ENCODE measurements around the gene ENG.

The ENG gene

GRCh38 chr9:127809002-127809539 lies 45.4 kb downstream of the ENG start:
- peak; percentile 14; the same call in 1 of the 3 replicates for ATAC-seq (ENCODE audit: insufficient read depth, low read depth)
- Histone ChIP-seq H3K27me3 (ENCODE audit: insufficient read depth, low read length, poor library complexity) (no peaks in the 10 kb centered on the region), H4K20me1 (ENCODE audit: insufficient read depth, low read length) (peaks cover 21% of the 10 kb centered on the region), H3K27ac (ENCODE audit: low read length) (no peak overlapping the region), H3K9ac (ENCODE audit: low read depth, low read length) (no peak overlapping the region), H3K4me2 (ENCODE audit: insufficient read depth, low read length) (no peak overlapping the region), H3K4me1 (ENCODE audit: insufficient read depth, low read length) (peaks cover 7% of the 10 kb centered on the region), H3K79me2 (ENCODE audit: insufficient read depth, low read length) (peaks cover 24% of the 10 kb centered on the region), H3K4me3 (ENCODE audit: low read depth in 1 of 2, low read length in 2 of 2) (no peak overlapping the region), H3K36me3 (ENCODE audit: insufficient read depth, low read length) (peaks cover 75% of the 10 kb centered on the region), H2AFZ (ENCODE audit: low read depth, low read length) (no peak overlapping the region), H3K9me3 (ENCODE audit: insufficient read depth, low read length, severe bottlenecking) (no peaks in the 10 kb centered on the region)
- no peak for TF ChIP-seq EZH2 (IDR thresholded peaks at IDR 0.05; ENCODE audit: borderline replicate concordance, low read depth, low read length, severe bottlenecking)
- no peak for TF ChIP-seq CTCF (IDR thresholded peaks at IDR 0.05; ENCODE audit: borderline replicate concordance, extremely low read depth, low read length, poor library complexity, severe bottlenecking)
- DNase-seq: no peak

GRCh38 chr9:127808347-127809001 lies 46.0 kb downstream of the ENG start:
- DNase-seq: no peak
- H3K4me1 ChIP-seq (ENCODE audit: insufficient read depth, low read length): peaks cover 12% of the 10 kb centered on the region
- H3K79me2 ChIP-seq (ENCODE audit: insufficient read depth, low read length): peaks cover 30% of the 10 kb centered on the region
- H3K4me3 ChIP-seq (ENCODE audit: low read depth in 1 of 2, low read length in 2 of 2): no peak overlapping the region
- H3K36me3 ChIP-seq (ENCODE audit: insufficient read depth, low read length): peaks cover 71% of the 10 kb centered on the region
- no peak overlapping the region for H2AFZ ChIP-seq (ENCODE audit: low read depth, low read length)
- H4K20me1 ChIP-seq (ENCODE audit: insufficient read depth, low read length): peaks cover 27% of the 10 kb centered on the region
- no peak overlapping the region for H3K4me2 ChIP-seq (ENCODE audit: insufficient read depth, low read length)
- no peaks in the 10 kb centered on the region for H3K9me3 ChIP-seq (ENCODE audit: insufficient read depth, low read length, severe bottlenecking)
- no peak overlapping the region for H3K9ac ChIP-seq (ENCODE audit: low read depth, low read length)
- no peak overlapping the region for H3K27ac ChIP-seq (ENCODE audit: low read length)
- no peaks in the 10 kb centered on the region for H3K27me3 ChIP-seq (ENCODE audit: insufficient read depth, low read length, poor library complexity)
- TF ChIP-seq CTCF (IDR thresholded peaks at IDR 0.05; ENCODE audit: borderline replicate concordance, extremely low read depth, low read length, poor library complexity, severe bottlenecking): no peak
- no peak for TF ChIP-seq EZH2 (IDR thresholded peaks at IDR 0.05; ENCODE audit: borderline replicate concordance, low read depth, low read length, severe bottlenecking)
- peak; percentile 10; the same call in 1 of the 3 replicates for ATAC-seq (ENCODE audit: insufficient read depth, low read depth)

- DNase-seq (no peak), ATAC-seq (ENCODE audit: insufficient read depth, low read depth) (no peak)
- Histone ChIP-seq H3K27ac (ENCODE audit: low read length) (no peak overlapping the region), H3K27me3 (ENCODE audit: insufficient read depth, low read length, poor library complexity) (no peaks in the 10 kb centered on the region), H4K20me1 (ENCODE audit: insufficient read depth, low read length) (peaks cover 28% of the 10 kb centered on the region), H3K79me2 (ENCODE audit: insufficient read depth, low read length) (peaks cover 34% of the 10 kb centered on the region), H3K4me3 (ENCODE audit: low read depth in 1 of 2, low read length in 2 of 2) (no peak overlapping the region), H2AFZ (ENCODE audit: low read depth, low read length) (no peak overlapping the region), H3K9me3 (ENCODE audit: insufficient read depth, low read length, severe bottlenecking) (no peaks in the 10 kb centered on the region), H3K4me1 (ENCODE audit: insufficient read depth, low read length) (peaks cover 20% of the 10 kb centered on the region), H3K9ac (ENCODE audit: low read depth, low read length) (no peak overlapping the region), H3K36me3 (ENCODE audit: insufficient read depth, low read length) (peaks cover 57% of the 10 kb centered on the region), H3K4me2 (ENCODE audit: insufficient read depth, low read length) (no peak overlapping the region)
- TF ChIP-seq CTCF (IDR thresholded peaks at IDR 0.05; ENCODE audit: borderline replicate concordance, extremely low read depth, low read length, poor library complexity, severe bottlenecking) (no peak), EZH2 (IDR thresholded peaks at IDR 0.05; ENCODE audit: borderline replicate concordance, low read depth, low read length, severe bottlenecking) (no peak)
Observed at GRCh38 chr9:127806871-127807270, 47.6 kb downstream of the ENG start.

Data from DND-41 (cell line).